OCI-LY7 (cell line): Measurements from ENCODE around the gene POLD3.

Experiments used
- CTCF ChIP-seq: fragments of 200-600 bp; sonication (generic); conservative IDR thresholded peaks from 2 replicates; pipeline ENCODE4 v1.5.1; 2014; ENCODE audit warnings: mild to moderate bottlenecking, antibody characterized with exemption, low read length, moderate library complexity, mixed read lengths
- EZH2phosphoT487 ChIP-seq: fragments of 200-600 bp; sonication (generic); IDR thresholded peaks from 2 replicates; pipeline ENCODE4 v1.6.1; 2018; ENCODE audit warnings: low read depth, borderline replicate concordance, mild to moderate bottlenecking, mixed run types, antibody characterized with exemption, low read length, moderate library complexity, mixed read lengths

GRCh38 chr11:74672956-74673692 is 80.7 kb downstream of the POLD3 start:
- no peak for TF ChIP-seq CTCF
- TF ChIP-seq EZH2phosphoT487 = no peak
